ENCODE data around the gene CDK5.
"Not testable (repeated sequence)": the region's sequence is repeated elsewhere in the genome, so short reads cannot be mapped to it uniquely, and the experiment has no call there.

GRCh38 chr7:151043449-151043848 lies 14.2 kb downstream of the CDK5 start:
- TF ChIP-seq CTCF (optimal IDR thresholded peaks at IDR 0.05 in 1 of 3, IDR thresholded peaks at IDR 0.05 in 1 of 3, conservative IDR thresholded peaks at IDR 0.05 in 1 of 3; ENCODE audit: extremely low read depth in 1 of 3, insufficient read depth in 2 of 3, low read length in 3 of 3); EZH2 (IDR thresholded peaks at IDR 0.05; ENCODE audit: low read length): not testable (repeated sequence)

All from keratinocyte (primary cell).